Fibroblast of skin of left quadriceps (primary cell): ENCODE data around the gene SLC25A19.
"Not testable (repeated sequence)": the region's sequence is repeated elsewhere in the genome, so short reads cannot be mapped to it uniquely, and the experiment has no call there.

Source experiments
- DNase-seq, 2 experiments: peaks; one replicate each; pipeline ENCODE4 v3.0.0-alpha.2; 2013; ENCODE audit warnings: low read depth in 2 of 2

SLC25A19 gene

DNA sequence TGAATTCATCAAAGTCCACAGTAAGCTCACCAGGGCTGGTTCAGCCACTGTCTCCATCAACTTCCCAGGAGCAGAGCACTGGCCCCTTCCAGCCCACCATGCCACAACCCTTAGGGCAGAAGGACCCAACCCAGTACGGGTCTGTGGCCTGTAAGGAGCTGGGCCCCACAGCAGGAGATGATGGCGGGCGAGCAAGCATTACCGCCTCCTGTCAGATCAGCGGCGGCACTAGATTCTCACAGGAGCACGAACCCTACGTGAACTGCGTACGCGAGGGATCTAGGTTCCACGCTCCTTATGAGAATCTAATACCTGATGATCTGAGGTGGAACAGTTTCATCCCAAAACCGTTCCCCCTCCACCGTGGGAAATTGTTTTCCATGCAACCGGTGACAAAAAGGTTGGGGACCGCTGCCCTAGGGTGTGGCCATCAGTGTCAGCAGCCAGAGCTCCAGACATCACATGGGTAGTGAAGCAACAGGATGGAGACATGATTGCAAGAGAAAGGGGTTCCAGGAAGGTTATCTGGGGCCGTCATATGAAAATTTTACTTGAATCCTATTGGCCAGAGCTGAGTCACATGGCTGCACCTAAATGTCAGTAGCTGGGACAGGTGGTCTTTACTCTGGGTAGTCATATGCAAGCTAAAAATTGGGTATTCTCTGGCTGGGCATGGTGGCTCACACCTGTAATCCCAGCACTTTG is 12.4 kb upstream of the SLC25A19 start:
- no peak for DNase-seq

DNA sequence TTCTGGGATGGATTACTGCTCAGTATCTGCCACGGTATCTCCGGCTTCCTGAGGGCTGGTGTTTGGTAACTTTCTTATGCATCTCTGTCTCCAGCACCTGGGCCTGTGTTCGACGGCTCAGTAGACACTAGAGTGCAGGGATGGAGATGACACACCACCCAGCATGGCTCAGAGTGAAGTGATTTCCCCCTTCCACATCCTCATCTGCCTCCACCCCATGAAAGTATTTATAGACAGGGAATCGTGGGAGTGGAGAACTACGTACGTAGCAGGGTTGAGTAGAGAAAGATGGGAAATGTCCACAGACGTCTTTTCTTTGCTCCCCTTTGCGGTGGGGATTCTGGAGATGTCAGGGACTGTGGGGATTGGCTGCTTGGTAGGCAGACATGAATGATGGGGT is 11.8 kb upstream of the SLC25A19 start:
- no peak for DNase-seq

GRCh38 chr17:75300280-75300679 is 11.0 kb upstream of the SLC25A19 start:
- DNase-seq, result no peak

- DNase-seq, result no peak
These were observed 6.2 kb upstream of the SLC25A19 start for GRCh38 chr17:75295201-75296158.

DNA sequence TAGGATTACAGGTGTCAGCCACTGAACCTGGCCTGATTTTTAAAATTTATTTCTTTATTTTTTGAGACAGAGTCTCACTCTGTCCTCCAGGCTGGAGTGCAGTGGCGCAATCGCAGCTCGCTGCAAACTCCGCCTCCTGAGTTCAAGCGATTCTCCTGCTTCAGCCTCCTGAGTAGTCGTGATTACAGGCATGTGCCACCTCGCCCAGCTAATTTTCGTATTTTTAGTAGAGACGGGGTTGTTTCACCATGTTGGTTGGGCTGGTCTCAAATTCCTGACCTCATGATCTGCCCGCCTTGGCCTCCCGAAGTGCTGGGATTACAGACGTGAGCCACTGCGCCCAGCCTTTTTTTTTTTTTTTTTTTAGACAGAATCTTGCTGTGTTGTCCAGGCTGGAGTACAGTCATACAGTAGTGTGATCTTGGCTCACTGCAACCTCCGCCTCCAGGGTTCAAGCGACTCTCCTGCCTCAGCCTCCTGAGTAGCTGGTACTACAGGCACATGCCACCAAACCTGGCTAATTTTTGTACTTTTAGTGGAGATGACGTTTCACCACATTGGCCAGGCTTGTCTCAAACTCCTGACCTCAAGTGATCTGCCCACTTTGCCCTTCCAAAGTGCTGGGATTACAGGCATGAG is 3.7 kb upstream of the SLC25A19 start:
- not testable (repeated sequence) for DNase-seq

DNA sequence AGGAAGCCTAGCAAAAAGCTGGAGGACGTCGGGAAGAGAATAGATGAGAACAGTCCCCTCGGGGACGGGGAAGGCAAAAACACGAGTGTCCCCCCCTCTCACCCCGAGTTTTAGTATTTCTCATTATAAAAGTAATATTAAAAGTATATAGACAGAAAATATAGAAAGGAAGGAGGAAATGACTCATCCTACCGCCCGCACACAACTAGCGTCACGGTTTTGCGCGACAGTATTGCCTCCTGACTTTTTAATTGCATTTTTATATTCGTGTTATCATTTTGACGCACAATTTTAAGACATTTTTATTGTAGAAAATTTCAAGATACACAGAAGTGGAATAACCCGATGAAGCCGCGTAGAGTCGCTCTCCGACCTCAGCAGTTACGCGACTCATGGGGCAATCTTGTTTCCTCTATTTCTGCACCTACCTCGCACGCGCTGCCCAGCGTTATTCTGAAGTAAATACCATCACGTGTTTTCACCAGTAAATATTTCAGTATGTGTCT is 652 bp upstream of the SLC25A19 start:
- DNase-seq, result no peak

DNA sequence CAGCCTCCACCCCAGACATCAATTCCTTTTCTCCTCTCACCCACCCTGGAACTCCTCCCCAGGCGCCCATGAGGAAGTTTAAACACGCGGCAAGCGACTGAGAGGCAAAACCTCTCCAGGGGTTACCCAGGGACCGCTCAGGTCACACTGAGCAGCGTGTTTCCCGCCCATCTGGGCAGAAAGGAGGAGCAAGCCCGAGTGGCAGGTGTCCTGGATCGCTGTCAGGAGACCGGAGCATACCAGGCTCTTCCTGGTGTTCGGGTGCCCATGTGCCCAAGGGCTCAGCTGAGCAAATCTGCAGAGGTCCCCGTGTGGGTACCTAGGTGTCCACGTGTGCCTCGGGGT is 491 bp downstream of the SLC25A19 start:
- no peak for DNase-seq

DNA sequence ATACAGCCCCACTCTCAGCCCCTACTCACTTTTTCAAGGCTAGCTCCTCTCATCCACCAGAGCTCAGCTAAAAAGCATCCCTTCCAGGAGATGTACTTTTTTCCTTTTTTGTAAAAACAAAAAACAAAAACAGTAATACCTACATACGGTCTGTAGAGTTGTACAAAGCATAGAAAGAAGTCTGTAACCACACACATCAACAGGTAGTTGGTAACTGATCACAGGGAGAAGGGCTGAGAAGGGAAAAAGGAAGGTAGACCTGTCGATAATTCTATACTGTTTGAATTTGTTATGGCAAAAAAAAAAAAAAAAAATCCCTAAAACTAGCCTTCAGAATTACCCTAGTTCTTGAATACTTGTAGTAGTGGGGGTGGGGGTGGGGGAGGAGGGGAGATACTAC is 874 bp downstream of the SLC25A19 start:
- no peak for DNase-seq

GRCh38 chr17:75287221-75287620 is 2.0 kb downstream of the SLC25A19 start:
- no peak for DNase-seq

- DNase-seq, result no peak
These were observed 4.1 kb downstream of the SLC25A19 start for GRCh38 chr17:75285123-75285522.

GRCh38 chr17:75280189-75280588 is 9.0 kb downstream of the SLC25A19 start:
- DNase-seq, result not testable (repeated sequence)

- DNase-seq, result no peak
These were observed 11.6 kb downstream of the SLC25A19 start for GRCh38 chr17:75277664-75278071.

DNA sequence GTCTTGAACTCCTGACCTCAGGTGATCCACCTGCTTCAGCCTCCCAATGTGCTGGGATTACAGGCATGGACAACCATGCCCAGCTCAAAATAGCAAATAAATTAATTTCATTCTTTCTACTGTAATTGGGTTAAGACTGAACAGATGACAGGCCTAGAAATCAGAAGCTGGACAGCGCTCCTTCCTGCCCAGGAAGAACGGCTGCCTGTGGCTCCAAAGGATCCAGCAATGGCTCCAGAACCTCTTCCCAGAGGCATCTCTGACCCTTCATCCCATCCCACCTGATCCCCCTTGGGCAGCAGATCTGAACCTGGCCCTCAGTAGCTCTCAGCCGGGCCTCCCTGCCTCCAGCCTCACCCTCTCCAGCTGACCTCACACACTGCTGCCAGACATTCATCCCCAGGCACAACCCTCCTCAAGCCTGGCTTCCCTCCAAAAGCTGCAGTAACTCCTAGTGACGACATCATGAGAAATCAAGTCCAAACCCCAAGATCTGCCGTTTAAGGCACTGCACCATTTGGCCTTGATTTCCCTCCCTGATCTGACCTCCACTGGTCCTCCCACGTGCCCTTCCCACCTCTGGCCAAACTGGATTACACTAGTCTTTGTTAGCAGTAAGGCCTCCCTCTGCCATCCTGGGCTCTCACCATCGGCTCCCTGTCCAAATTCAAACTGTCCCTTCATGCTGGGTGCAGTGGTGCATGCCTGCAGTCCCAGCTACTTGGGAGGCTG is 15.1 kb downstream of the SLC25A19 start:
- no peak for DNase-seq

DNA sequence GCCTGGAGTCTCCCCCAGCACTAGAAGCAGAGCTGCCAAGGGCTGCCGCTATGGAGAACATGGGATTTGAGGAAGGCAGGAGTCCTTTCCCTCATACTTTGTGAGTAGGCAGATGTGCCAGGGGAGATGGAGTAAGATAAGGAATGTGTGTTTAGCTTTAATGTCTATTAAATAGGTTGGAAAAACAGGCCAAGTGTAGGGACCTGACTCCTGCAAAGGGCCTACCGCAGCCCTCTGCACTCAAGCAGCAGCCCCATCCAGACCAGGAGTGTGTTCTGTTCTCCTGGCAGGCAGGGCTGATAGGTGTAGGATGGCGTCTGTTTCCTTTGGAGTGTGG is 16.4 kb downstream of the SLC25A19 start:
- no peak for DNase-seq

GRCh38 chr17:75271955-75272847 is 17.0 kb downstream of the SLC25A19 start:
- no peak for DNase-seq

- DNase-seq, result no peak
These were observed 17.8 kb downstream of the SLC25A19 start for GRCh38 chr17:75271233-75271954.

DNA sequence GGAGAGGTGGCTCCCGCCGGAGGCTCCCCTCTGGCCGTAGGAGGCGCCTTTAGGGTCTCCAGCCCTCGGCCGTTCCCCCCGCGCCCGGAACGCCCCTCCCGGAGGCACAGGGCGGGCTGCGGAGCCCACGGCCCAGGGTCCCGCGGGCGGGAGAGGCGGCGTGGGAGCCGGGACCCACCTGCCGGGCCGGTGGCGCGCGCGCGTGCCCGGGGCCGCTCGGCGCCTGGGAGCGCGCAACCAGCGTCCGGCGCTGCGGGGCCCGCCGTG is 18.3 kb downstream of the SLC25A19 start, which contains the start of gene MIF4GD:
Gene MIF4GD, minus strand, starts transcription at position 266 of the 267 bp plus-strand sequence. CDS start 1,036 bp downstream, outside the sequence.
- DNase-seq, result no peak

GRCh38 chr17:75270218-75270965 is 18.8 kb downstream of the SLC25A19 start:
- DNase-seq, result no peak

DNA sequence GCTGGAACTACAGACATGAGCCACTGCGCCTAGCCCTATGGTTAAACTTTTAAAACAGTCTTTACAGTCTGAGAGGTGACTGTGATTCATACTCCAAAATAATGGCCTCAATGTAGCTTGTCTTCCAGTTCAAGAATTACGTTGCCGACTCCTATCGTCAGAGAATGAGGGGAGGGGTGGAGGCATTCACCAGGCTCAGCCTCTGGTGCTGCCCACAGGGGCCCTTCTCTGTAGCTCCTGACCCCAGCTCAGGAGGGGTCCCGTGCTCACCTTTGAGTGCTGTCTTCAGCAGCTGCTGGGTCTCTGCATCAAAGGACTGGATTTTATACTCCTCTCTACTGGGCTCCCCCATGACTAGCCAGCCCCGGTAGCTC is 19.4 kb downstream of the SLC25A19 start:
- no peak for DNase-seq
